Inflammatory macrophage treated with lipopolysaccharide for 1 hour (primary cell): ENCODE data around the gene FAM90A1.
"Not testable (repeated sequence)": the region's sequence is repeated elsewhere in the genome, so short reads cannot be mapped to it uniquely, and the experiment has no call there.

Source experiments
- DNase-seq, 2 donors: peaks; one replicate each; pipeline ENCODE4 v3.0.0-alpha.2; 2020 to 2022

FAM90A1 gene

DNA sequence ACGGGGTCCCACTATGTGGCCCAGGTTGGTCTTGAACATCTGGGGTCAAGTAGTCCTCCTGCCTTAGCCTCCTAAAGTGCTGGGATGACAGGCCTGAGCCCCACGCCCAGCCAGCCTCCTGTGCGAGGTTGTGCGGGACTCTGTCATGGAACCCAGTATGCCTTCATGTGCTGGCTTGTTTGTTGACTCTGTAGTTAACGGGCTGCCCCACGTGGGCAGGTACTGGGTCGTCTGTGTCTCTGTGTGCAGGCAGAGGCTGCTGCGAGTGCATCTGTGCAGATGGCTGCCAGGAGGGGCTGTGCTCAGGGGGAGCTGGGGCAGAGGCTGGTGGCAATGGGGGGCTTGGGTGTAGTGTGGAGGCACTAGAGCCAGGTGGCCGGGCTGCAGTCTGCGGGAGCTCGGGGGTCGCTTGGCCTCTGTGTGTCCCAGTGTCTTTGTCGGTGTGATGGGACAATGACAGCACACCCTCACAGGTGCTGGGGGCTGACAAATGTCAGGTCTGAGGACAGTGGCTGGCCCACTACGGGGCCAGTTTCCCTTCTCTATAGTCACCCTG, 6.0 kb upstream of the FAM90A1 start:
- DNase-seq, result not testable (repeated sequence)

DNA sequence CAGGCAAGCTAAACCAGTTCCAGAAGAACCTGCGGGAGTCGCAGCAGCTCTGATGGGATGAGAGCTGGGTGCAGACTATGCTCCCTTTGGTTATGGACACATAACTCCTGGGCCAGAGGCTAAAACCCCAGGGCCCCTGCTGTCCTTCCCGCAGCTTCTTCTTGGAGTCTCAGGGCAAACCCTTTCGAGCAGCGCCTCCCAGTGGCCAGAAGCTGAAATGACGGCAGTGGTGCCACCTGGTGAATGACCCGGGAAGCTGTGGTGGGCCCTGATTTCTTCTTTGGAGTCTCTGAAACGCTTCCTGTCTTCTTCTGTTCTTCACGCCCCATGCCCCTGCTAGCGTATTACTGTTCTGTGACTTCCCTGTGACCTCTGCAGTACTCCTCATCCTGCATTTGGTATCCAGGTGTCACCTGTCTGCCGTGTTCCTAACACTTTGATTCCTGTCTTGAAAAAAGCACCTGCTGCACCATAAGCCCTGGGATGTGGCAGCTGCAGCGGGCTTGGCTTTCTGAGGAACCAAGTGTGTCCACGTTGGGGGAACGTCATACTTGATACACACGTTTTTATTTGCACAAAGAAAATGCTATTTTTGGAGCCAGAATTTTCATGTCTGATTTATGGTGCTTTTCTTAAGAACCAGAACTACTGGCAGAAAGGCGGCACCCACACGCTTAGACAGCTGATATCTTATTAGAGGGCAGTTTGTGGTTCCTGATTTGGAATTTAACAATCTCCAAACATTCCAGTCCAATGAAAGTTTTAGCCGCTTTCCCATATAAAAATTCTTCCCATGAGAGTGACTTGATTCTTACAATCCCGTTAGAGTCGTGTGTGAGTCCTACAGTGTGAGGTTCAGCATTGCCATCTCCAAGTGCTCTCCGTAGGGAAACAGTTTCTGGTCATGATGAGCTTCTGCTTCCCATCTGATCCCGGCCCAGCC, 4.5 kb upstream of the FAM90A1 start:
- peak; percentile 27 to 42 for DNase-seq

DNA sequence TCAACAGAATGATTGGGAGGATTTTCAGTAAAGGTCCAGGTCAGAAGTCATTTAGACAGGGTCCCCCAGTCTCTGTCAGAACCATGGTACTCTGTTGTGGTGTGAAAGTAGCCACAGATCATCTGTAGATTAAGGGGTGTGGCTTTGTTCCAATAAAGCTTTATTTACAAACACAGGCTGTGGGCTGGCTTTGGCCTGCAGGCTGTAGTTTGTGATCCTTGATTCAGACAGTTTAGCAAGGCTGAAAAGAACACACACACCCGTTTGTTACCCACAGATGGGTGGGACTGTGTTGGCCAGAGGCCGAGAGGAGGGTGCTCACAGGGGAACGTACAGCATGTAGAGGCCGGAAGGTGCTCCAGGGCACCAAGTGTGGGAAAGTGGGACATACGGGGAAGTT, 3.6 kb upstream of the FAM90A1 start:
- DNase-seq, result not testable (repeated sequence)

DNA sequence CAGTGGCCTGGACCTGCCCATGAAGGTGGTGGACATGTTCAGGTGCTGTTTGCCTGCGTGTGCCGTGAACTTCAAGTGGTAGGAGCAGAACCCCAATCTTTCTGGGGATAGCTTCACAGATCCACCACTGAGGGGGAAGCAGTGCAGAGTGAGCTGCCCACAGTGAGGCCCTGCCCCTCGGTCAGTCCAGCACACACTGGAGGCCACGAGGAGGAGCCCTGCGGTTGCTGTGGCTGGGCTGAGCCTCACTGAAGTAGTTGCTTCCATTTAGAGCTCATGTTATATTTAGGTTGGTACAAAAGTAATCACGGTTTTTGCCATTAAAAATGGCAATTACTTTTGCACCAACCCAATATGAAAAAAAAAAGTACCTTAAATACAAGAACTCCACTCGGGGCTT, 2.1 kb upstream of the FAM90A1 start:
- not testable (repeated sequence) for DNase-seq

DNA sequence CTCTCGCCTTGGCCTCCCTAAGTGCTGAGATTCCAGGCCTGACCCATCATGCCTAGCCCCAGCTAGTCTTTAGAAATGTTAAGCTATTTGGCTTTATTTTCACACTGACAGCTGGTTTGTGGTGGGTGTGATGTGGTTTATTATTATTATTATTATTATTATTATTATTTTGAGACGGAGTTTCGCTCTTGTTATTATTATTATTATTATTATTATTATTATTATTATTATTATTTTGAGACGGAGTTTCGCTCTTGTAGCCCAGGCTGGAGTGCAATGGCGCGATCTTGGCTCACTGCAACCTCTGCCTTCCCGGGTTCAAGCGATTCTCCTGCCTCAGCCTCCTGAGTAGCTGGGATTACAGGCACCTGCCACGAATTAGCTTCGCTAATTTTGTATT, 1.2 kb upstream of the FAM90A1 start:
- not testable (repeated sequence) for DNase-seq

DNA sequence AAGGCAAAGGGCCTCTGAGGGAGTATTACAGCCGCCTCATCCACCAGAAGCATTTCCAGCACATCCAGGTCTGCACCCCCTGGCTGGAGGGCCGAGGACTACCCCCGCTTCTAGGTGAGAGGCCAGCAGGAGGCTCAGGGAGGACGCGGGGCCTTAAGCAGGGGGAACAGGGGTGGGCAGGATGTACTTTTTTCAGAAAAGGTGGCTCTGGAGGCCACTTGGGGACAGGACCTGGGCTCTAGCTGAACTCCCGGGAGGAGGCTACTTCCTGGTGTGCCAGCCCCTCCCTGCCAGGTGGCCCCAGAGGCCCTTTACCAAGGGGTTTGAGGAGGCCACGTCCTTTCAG, 287 bp upstream of the FAM90A1 start:
- DNase-seq, result not testable (repeated sequence)

DNA sequence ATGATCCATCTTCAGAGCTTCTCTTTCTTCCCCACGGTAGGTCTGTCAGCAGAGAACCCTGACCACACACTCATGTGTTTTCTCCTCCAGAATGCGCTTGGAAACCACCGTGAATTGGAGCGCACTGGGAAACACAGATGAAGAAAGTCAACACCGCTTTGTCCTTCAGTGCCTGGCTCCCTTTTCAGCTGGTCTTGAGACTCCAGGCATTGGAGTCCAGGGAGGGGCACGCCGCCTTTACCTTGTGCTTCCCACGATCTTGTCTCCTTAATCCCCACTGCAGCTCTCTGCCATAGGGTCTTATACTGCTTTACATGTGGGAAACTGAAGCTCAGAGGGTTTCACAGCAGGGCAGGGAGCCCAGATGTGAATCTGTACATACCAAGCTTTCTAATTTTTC, 1.1 kb downstream of the FAM90A1 start:
- no peak for DNase-seq

DNA sequence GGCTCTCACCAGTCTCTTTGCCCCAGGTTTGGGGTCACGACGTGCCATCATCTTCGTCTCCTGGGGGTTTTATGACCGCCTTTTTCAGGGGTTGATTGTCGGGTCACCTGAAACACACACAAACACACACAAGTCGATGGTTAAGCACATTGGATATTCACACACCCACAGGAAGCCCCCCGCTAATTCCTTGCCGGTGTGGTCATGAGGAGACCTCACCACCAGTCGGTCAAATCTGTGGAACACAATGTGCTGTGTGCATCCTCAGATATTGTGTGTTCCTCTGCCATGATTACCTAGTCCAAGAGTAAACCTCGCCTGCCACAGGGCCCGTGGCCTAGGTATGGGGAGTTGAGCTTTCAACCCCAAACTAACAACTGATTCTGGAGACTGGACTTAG, 2.6 kb downstream of the FAM90A1 start:
- not testable (repeated sequence) for DNase-seq

DNA sequence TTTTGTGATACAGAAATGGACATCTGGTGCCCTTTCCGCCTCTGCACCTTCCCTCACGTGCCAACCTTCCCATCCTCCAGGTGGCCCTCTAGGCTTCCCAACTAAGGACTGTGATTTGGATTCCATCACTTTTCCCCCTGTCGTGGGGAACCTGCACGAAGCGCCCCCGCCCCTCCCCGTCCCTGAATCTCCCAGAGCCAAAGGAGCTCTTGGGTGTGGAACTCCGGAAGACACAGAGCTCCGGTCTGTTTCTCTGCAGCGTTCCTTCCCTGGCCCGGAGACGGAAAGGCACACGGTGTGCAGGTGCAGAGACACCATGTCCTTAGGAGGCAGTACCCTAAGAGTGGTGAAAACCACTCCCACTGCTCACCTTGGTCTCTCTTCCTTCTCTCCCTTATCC, 3.8 kb downstream of the FAM90A1 start:
- DNase-seq, result not testable (repeated sequence)

DNA sequence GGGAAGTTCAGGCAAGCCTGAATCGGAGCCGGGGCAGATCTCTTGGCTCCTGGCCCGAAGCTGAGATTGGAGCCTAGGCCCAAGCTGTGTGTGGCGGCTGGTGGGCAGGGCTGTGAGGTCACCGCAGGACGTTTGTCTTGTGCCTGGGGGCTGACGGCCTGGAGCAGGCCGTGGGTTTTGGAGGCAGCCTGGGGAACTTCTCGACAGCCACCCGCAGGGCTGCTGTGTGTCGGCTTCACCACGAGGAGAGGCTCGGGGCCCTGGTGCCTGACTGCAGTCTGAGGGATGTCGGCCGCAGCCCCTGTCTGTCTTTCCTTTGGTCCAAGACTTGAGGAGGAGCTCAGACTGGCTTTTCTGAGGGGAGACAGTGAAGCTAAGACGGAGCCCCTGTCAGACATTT, 5.1 kb downstream of the FAM90A1 start:
- not testable (repeated sequence) for DNase-seq

DNA sequence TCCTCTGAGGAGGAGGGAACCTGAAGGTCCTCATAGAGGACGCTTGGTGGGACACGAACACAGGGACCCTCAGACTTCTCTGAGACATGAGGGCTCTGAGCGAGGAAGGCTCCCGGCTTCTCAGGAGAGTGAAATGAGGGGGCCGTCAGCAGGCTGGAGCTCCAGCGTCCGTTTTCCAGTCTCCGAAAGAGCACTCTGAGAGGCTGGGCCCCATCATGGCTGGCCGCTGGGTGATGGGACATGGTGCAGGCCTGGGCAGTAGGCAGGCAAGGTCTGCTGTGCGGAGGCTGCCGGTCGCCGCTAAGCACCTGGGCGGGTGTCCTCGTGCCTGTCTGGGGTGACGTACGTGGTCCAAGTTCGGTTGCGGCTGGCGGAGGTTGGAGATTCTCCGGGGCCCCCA, 5.6 kb downstream of the FAM90A1 start:
- DNase-seq, result not testable (repeated sequence)

DNA sequence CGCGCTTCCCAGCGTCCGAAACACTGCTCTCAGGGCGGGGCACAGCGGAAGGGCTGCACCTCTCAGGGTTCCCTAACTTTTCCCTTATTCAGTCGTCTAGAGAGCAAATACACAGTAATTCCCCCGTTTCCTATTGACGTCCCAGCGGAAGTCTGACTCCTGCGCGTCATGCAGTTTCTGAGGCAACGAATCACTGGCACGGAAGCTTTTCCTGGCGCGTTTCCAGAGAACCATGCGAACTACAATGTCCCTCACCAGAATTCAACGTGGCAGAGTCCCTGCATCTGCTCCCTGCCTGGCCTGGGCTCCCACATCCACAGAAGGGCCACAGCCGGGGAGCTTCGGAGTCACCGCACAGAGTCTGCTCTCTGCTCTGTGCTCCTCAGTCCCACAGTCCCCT, 6.0 kb downstream of the FAM90A1 start:
- not testable (repeated sequence) for DNase-seq

DNA sequence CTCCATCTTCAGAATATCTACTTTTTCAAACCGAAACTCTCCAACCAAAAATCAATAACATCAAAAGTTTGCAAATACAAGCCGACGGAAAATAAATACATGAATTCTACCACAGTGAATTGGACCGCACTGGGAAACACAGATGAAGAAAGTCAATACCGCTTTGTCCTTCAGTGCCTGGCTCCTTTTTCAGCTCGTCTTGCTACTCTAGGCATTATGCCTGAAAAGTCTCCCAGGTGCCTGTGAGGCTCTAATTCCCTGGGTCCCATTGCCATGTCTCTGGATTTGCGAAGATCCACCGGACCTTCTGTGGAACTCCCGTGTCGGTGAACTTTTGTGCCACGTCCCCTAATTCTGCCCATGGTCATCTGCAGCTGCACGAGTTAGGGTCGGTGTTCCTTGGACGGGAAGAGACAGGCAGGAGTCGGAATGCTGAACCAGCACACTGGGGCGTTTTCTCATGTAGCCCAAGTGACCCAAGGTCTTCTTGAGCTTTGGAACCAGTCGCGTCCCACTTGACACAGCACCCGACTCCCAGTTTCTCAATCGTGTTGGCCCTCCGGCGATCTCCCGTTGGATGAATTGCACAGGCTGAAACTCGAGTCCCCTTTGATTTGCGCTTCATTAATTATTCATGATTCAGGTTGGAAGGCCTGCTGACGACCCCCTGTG, 8.6 kb downstream of the FAM90A1 start:
- not testable (repeated sequence) for DNase-seq

DNA sequence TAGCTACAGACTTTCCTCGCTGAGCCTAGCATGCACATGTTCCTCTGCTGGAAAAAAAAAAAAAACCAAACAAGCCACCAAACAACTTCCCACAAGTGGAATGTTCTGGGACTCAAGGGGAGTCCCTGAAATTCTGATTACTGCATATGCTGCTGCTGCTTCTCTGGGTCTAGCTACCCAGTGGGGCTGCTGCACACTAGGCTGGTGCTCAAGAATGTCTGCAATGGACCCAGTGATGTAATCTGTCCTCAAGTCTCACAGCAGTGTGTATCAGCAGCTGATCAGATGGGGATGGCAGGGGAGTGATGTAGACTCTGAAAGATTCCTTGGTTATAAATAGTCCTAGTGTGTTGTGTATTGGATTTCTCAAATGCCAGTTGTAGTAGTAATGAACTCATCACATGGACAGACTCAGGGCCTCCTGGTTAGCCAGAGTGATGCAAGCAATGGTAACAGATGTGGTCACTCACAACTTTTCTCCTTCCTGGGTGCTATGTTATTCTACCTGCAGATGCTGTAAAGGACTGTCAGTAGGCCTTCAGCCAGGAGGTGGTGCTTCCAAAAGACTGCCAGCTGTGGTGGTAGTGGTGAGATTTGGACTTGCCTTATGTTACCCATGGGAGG, 29.6 kb downstream of the FAM90A1 start:
- peak in 1 of 2 donors; percentile 29 for DNase-seq

DNA sequence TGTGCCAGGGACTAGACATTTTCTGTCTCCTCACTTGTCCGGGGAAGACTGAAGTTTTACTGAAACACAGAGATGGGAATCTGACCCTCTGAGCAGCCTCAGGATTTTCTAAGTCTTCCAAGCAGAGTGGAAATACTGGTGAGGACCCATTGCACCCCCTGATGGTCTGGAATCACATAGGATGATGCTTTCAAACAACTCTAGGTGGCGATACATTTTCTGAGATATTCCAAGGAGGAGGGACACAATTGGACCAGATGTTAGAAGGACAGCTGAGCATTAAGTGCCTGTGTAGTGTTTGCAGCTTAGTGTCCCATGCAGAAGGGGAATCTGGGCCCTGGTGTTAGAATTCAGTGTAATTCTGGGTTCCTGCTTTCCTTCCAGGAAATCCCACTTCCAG, 39.3 kb downstream of the FAM90A1 start:
- DNase-seq, result not testable (repeated sequence)

DNA sequence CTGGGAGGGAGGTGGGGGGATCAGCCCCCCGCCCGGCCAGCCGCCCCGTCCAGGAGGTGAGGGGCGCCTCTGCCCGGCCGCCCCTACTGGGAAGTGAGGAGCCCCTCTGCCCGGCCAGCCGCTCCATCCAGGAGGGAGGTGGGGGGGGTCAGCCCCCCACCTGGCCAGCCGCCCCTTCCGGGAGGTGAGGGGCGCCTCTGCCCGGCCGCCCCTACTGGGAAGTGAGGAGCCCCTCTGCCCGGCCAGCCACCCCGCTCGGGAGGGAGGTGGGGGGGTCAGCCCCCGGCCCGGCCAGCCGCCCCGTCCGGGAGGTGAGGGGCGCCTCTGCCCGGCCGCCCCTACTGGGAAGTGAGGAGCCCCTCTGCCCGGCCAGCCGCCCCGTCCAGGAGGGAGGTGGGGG, 43.2 kb downstream of the FAM90A1 start:
- not testable (repeated sequence) for DNase-seq

DNA sequence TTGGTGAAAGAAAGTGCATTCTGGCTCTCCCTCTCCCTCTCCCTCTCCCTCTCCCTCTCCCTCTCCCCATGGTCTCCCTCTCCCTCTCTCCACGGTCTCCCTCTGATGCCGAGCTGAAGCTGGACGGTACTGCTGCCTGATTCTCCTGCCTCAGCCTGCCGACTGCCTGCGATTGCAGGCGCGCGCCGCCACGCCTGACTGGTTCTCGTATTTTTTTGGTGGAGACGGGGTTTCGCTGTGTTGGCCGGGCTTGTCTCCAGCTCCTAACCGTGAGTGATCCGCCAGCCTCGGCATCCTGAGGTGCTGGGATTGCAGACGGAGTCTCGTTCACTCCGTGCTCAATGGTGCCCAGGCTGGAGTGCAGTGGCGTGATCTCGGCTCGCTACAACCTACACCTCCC, 44.1 kb downstream of the FAM90A1 start:
- DNase-seq, result not testable (repeated sequence)

DNA sequence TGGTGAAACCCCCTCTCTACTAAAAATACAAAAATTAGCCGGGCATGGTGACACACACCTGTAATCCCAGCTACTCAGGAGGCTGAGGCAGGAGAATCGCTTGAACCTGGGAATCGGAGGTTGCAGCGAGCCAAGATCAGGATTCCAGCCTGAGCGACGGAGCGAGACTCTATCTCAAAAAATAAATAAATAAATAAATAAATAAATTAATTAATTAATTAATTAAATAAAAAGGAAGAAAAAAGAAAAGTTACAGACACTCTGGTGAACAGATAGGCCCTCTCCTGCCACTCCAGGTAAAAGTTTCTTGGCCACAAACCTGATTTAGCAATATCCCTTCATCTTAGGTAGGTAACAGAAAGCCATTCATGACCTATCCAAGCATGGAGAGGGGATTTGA, 44.5 kb downstream of the FAM90A1 start:
- DNase-seq, result not testable (repeated sequence)

DNA sequence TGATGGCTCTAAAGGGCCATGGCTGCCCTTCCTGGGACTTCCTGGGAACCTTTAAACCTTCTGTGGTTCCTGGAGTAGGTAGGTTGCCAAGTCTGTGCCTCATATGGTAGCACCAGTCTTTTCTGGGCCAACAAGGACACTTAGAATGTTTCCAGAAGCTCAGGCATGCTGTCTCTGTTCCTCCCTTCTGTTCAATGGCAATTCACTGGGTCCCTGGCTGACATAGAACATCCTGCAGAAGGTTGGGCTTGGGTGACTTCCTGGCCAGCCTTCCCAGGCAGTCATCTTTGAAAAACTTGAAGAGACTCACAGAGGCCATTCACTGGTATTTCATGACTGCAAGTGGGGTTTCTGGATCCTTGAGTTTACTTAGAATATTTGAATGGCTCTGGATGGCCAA, 46.1 kb downstream of the FAM90A1 start:
- not testable (repeated sequence) for DNase-seq

DNA sequence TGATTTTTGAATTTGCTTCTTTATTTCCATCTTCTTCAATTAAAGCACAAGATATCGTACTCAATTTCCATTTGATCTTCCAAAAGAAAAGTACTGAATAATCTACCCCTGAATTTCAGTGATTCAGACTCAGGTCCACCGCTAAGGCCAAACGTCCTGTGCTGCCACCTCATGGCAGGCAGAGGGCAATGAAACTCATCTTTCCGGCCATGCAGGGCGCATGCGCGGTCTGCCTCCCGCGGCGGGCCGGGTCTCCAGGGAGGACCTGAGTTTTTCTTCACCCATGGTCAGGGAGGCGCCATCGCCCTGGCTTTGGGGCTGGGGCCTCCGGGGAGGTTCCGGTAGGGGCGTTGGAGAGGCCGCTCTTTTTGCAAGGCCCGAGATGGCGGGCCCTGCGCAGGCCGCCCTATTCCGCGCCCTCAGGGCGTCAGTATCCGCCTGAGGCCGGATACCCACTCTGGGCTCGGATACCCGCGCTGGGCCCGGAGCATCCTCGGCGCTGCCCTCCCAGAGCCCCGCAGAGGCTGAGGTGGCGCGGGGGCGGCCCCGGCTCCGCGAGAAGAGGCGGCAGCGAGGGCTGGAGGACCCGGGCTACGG, 47.3 kb downstream of the FAM90A1 start:
- peak; percentile 39 to 61 for DNase-seq

DNA sequence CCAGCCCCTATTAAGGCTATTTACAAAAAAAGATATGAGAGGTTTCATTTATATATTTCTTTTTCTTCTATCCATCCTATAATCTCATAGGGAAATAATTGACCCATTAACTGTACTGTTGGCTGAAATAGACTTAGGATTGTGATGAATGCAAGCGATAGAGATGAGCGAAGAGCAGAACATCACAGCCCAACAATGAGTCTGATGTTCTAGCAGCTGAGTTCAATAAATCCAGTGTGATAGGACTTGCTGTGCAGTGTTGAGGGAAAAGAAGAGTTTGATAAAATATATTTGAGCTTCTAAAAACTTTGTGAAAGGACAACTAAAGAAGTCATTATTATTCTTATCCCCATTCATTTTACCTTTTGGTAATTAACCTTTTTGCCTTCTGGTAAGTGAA, 54.5 kb downstream of the FAM90A1 start:
- not testable (repeated sequence) for DNase-seq
